HG03442 (cell line): Measurements from ENCODE around the gene ZMYND19.
"Not testable (repeated sequence)": the region's sequence is repeated elsewhere in the genome, so short reads cannot be mapped to it uniquely, and the experiment has no call there.

Experiments
- ATAC-seq: cut with Tn5 transposase; IDR thresholded peaks from one replicate; pipeline ENCODE4 v1.9.1; 2021; ENCODE audit warnings: mild to moderate bottlenecking, moderate library complexity; ENCODE audit not compliant: unreplicated experiment

Gene ZMYND19

GRCh38 chr9:137590469-137591383 lies at the start of gene ZMYND19:
Gene ZMYND19, minus strand, starts transcription at chr9:137590512. Its CDS starts 249 bp downstream, at chr9:137590263.
- ATAC-seq: peak; percentile 79

GRCh38 chr9:137639303-137640051 lies 49.2 kb upstream of the ZMYND19 start:
- ATAC-seq: no peak

- no peak for ATAC-seq
Measured at GRCh38 chr9:137638680-137639079, 48.4 kb upstream of the ZMYND19 start.

- ATAC-seq: no peak
Measured at GRCh38 chr9:137634016-137634415, 43.7 kb upstream of the ZMYND19 start.

GRCh38 chr9:137632230-137633161 lies 42.2 kb upstream of the ZMYND19 start:
- no peak for ATAC-seq

- ATAC-seq: no peak
Measured at GRCh38 chr9:137631345-137632229, 41.3 kb upstream of the ZMYND19 start.

GRCh38 chr9:137630679-137631078 lies 40.4 kb upstream of the ZMYND19 start:
- ATAC-seq: no peak

- no peak for ATAC-seq
Measured at GRCh38 chr9:137630126-137630525, 39.8 kb upstream of the ZMYND19 start.

DNA sequence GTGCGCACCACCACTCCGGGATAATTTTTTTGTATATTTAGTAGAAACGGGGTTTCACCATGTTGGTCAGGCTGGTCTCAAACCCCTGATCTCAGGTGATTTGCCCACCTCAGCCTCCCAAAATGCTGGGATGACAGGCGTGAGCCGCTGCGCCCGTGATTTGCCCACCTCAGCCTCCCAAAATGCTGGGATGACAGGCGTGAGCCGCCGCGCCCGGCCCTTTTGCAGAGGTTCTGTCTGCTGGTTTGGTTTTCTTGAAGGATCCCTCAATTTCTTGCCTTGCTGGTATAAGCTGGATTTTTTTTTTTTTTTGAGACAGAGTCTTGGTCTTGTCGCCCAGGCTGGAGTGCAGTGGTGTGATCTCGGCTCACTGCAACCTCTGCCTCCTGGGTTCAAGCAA lies 37.1 kb upstream of the ZMYND19 start:
- not testable (repeated sequence) for ATAC-seq

- ATAC-seq: no peak
Measured at GRCh38 chr9:137626464-137626863, 36.2 kb upstream of the ZMYND19 start.

- not testable (repeated sequence) for ATAC-seq
Measured at GRCh38 chr9:137622211-137622610, 31.9 kb upstream of the ZMYND19 start.

DNA sequence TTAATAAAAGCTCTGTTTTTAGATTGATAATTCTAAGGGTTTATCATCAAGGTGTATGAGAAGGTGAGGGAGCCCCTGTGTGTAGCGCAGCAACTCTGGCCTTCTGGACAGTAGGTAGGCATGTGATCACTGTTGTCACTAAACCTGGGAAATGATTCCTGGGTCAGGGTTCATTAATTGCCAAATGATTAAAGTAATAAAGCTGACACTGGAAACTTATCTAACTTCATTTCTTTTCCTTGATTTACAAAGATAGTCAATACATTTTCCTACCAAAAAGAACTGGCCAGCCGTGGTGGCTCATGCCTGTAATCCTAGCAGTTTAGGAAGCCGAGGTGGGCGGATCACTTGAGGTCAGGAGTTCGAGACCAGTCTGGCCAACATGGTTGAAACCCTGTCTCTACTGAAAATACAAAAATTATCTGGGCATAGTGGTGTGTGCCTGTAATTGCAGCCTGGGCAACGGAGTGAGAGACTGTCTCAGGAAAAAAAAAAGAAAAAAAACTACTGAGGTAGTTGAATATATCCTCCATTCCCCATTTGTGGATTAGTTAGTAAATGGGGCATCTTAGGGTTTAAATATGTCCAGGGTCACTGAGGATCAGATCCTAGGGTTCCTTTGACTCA lies 30.9 kb upstream of the ZMYND19 start:
- no peak for ATAC-seq

DNA sequence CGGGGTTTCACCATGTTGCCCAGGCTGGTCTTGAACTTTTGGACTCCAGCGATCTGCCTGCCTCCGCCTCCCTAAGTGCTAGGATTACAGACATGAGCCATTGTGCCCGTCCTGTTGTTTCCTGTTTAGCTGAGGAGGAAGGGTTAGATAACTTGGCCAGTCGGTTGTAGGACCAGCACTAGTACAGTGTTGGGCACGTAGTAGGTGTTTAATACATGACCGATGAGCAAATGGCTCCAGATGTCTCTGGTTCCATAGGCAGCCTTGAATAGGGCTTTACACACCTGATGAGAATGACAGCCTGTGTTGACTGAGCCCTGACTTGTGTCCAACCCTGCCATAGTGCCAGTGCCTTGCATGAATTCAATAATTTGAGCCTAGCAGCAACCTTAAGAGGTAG lies 30.3 kb upstream of the ZMYND19 start:
- no peak for ATAC-seq

- ATAC-seq: no peak
Measured at GRCh38 chr9:137620048-137620405, 29.7 kb upstream of the ZMYND19 start.

DNA sequence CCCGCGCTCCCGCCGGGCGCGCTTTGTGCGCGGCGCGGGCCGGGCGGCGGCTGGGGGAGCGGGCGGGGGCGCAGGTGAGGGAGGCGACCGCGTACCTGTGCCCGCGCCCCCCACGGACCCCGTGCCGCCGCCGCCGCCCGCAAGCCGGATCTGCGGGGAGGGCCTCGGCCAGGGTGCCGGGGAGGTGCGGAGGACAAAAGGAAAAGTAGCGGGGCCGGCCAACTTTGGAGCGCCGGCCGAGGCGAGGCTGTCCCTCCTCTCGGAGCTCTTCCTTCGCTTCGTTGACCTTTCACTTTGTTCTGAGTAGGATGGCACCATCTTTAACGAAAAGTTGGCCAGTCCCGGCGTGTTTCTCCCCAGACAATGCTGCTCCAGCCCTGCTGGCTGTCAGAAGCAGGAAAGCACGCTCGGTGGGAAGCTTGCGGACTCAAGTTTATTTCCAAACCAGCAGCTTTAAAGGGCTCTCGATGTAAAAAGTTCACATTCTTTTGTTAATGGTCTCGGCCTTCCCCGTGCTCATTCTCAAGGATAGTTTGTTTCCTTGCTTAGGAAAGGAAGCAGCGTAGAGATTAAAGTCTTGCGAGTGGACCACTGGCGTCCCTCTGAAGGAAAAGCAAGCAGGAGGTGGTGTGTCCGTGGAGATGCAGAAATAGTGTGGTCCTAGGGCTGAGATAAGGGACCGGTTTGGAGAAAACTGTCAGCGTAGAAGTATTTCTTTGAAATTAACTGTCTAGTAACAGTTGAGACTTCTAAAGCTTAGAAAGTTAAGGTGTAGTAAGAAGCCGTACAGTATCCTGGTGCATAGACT lies 29.1 kb upstream of the ZMYND19 start:
- ATAC-seq: peak; percentile 24

- ATAC-seq: peak; percentile 74
Measured at GRCh38 chr9:137618105-137619067, 28.1 kb upstream of the ZMYND19 start, which contains the start of gene EHMT1. Gene EHMT1, plus strand, starts transcription at chr9:137619005. Its CDS starts 24 bp downstream, at chr9:137619029.

GRCh38 chr9:137615387-137615871 lies 25.1 kb upstream of the ZMYND19 start:
- ATAC-seq: no peak
